Neural cell (in vitro differentiated cells): ENCODE measurements around the gene VSNL1. TPM values are rescaled to one million over a fixed set of nuclear protein-coding genes. Genes with fewer than 3 reads are reported as not detected.

Experiments
- H2AFZ ChIP-seq: fragments of 200-600, 300-800 bp; sonication (generic), shearing (Covaris generic); 2 replicates; pipeline ENCODE4 v1.6.0; 2014; ENCODE audit warnings: low read depth, mild to moderate bottlenecking, antibody characterized with exemption, low read length, moderate library complexity
- H3F3A ChIP-seq: fragments of 200-600 bp; shearing (Covaris generic); 2 replicates; pipeline ENCODE4 v1.6.1; 2016; ENCODE audit warnings: mild to moderate bottlenecking, moderate library complexity, mixed read lengths, antibody characterized with exemption, low read length; ENCODE audit not compliant: insufficient read depth, poor library complexity, severe bottlenecking
- H3K27ac ChIP-seq: fragments of 200-600, 300-800 bp; sonication (generic), shearing (Covaris generic); 2 replicates; pipeline ENCODE4 v1.5.1; 2014; ENCODE audit warnings: mild to moderate bottlenecking, low read length, moderate library complexity
- H3K27me3 ChIP-seq: fragments of 300-800, 200-600 bp; sonication (generic), shearing (Covaris generic); 2 replicates; pipeline ENCODE4 v1.6.0; 2014; ENCODE audit warnings: mild to moderate bottlenecking, low read depth, low read length, moderate library complexity; ENCODE audit not compliant: insufficient read depth
- H3K36me3 ChIP-seq: fragments of 300-800, 200-600 bp; sonication (generic), shearing (Covaris generic); 2 replicates; pipeline ENCODE4 v1.5.1; 2014; ENCODE audit warnings: mild to moderate bottlenecking, antibody characterized with exemption, low read length, moderate library complexity; ENCODE audit not compliant: insufficient read depth
- H3K4me2 ChIP-seq: fragments of 300-800, 200-600 bp; sonication (generic), shearing (Covaris generic); 2 replicates; pipeline ENCODE4 v1.6.0; 2014; ENCODE audit warnings: mild to moderate bottlenecking, low read length
- H3K4me3 ChIP-seq: fragments of 300-800, 200-600 bp; sonication (generic), shearing (Covaris generic); 2 replicates; pipeline ENCODE4 v1.5.1; 2014; ENCODE audit warnings: mild to moderate bottlenecking, low read length, moderate library complexity
- H3K79me2 ChIP-seq: fragments of 200-600 bp; shearing (Covaris generic); replicated peaks from 2 replicates; pipeline ENCODE4 v1.6.0; 2014; ENCODE audit warnings: mild to moderate bottlenecking, low read length, moderate library complexity; ENCODE audit not compliant: insufficient read depth
- H3K9ac ChIP-seq: fragments of 300-800, 200-600 bp; sonication (generic), shearing (Covaris generic); 2 replicates; pipeline ENCODE4 v1.6.1; 2016; ENCODE audit warnings: mild to moderate bottlenecking, low read length, mixed read lengths
- H3K9me2 ChIP-seq: fragments of 200-600 bp; shearing (Covaris generic); 2 replicates; pipeline ENCODE4 v1.6.1; 2016; ENCODE audit warnings: mild to moderate bottlenecking, low read length, mixed read lengths; ENCODE audit not compliant: insufficient read depth
- H3K9me3 ChIP-seq: fragments of 200-600, 300-800 bp; sonication (generic), shearing (Covaris generic); 2 replicates; pipeline ENCODE4 v1.6.1; 2016; ENCODE audit warnings: mild to moderate bottlenecking, mixed run types, low read length, moderate library complexity, mixed read lengths
- H4K20me1 ChIP-seq: fragments of 200-600 bp; shearing (Covaris generic); 2 replicates; pipeline ENCODE4 v1.6.1; 2016; ENCODE audit warnings: mild to moderate bottlenecking, mixed run types; ENCODE audit not compliant: insufficient read depth
- CTCF ChIP-seq: fragments of 450-650 bp; IDR thresholded peaks from 2 replicates; pipeline ENCODE4 v1.5.1; 2014; ENCODE audit warnings: antibody characterized with exemption, mild to moderate bottlenecking, moderate library complexity; ENCODE audit not compliant: poor library complexity, severe bottlenecking
- EP300 ChIP-seq: fragments of 450-650 bp; conservative IDR thresholded peaks from 2 replicates; pipeline ENCODE4 v1.6.1; 2014; ENCODE audit warnings: antibody characterized with exemption, mild to moderate bottlenecking, moderate library complexity; ENCODE audit not compliant: poor library complexity, severe bottlenecking
- EZH2 ChIP-seq: fragments of 200-600, 300-800 bp; shearing (Covaris generic), sonication (generic); IDR thresholded peaks from 2 replicates; pipeline ENCODE4 v1.6.1; 2014; ENCODE audit warnings: antibody characterized with exemption, low read length, borderline replicate concordance, mild to moderate bottlenecking; ENCODE audit not compliant: insufficient read depth, poor library complexity, severe bottlenecking
- MXI1 ChIP-seq: fragments of 450-650 bp; conservative IDR thresholded peaks from 2 replicates; pipeline ENCODE4 v1.6.1; 2014; ENCODE audit warnings: antibody characterized with exemption, mild to moderate bottlenecking; ENCODE audit not compliant: poor library complexity, severe bottlenecking
- POLR2AphosphoS5 ChIP-seq: IDR thresholded peaks from 2 replicates; pipeline ENCODE4 v1.6.1; 2012
- RAD21 ChIP-seq: fragments of 450-650 bp; conservative IDR thresholded peaks from 2 replicates; pipeline ENCODE4 v1.6.1; 2014; ENCODE audit warnings: antibody characterized with exemption, mild to moderate bottlenecking, moderate library complexity
- REST ChIP-seq: IDR thresholded peaks from 2 replicates; pipeline ENCODE4 v1.6.1; 2012; ENCODE audit warnings: borderline replicate concordance
- SMC3 ChIP-seq: fragments of 450-650 bp; conservative IDR thresholded peaks from 2 replicates; pipeline ENCODE4 v1.6.1; 2014; ENCODE audit warnings: antibody characterized with exemption, mild to moderate bottlenecking, moderate library complexity; ENCODE audit not compliant: poor library complexity
- TAF1 ChIP-seq: IDR thresholded peaks from 2 replicates; pipeline ENCODE4 v1.6.1; 2012; ENCODE audit warnings: low read depth
- polyA plus RNA-seq: library from polyadenylated mRNA; depleted of rRNA; stranded (reverse); fragments of >200 nt; gene quantifications from 2 replicates; pipeline ENCODE4 v1.2.3, GENCODE V29; 2014

Gene VSNL1
- polyA plus RNA-seq, 1 donor from 2014 or later = 69.7 TPM

GRCh38 chr2:17588031-17588430 lies 47.5 kb downstream of the VSNL1 start:
- Histone ChIP-seq H3K36me3 (no peaks in the 10 kb centered on the region), H3K9me2 (no peaks in the 10 kb centered on the region), H3K9ac (no peak overlapping the region), H3K27ac (no peak overlapping the region), H3K79me2 (no peaks in the 10 kb centered on the region), H2AFZ (no peak overlapping the region), H3K27me3 (no peaks in the 10 kb centered on the region), H3K4me3 (no peak overlapping the region), H3F3A (no peaks in the 10 kb centered on the region), H3K9me3 (no peaks in the 10 kb centered on the region), H3K4me2 (no peak overlapping the region), H4K20me1 (no peaks in the 10 kb centered on the region)
- no peak for TF ChIP-seq REST
- TF ChIP-seq CTCF = no peak
- no peak for TF ChIP-seq SMC3
- no peak for TF ChIP-seq MXI1
- TF ChIP-seq TAF1 = no peak
- TF ChIP-seq EZH2 = no peak
- no peak for TF ChIP-seq RAD21
- TF ChIP-seq POLR2AphosphoS5 = no peak
- TF ChIP-seq EP300 = no peak

GRCh38 chr2:17589406-17590035 lies 49.0 kb downstream of the VSNL1 start:
- no peaks in the 10 kb centered on the region for H3K79me2 ChIP-seq

More at GRCh38 chr2:17589406-17590035, 49.0 kb downstream of the VSNL1 start:
- Histone ChIP-seq H3F3A (no peaks in the 10 kb centered on the region), H3K9ac (no peak overlapping the region), H3K27me3 (no peaks in the 10 kb centered on the region), H3K4me3 (no peak overlapping the region), H3K9me3 (no peaks in the 10 kb centered on the region), H3K9me2 (no peaks in the 10 kb centered on the region), H3K27ac (no peak overlapping the region), H4K20me1 (no peaks in the 10 kb centered on the region), H3K36me3 (no peaks in the 10 kb centered on the region), H2AFZ (no peak overlapping the region), H3K4me2 (no peak overlapping the region)
- TF ChIP-seq TAF1 (no peak), RAD21 (no peak), SMC3 (no peak), REST (no peak), POLR2AphosphoS5 (no peak), EP300 (no peak), CTCF (no peak), MXI1 (no peak), EZH2 (no peak)
